DMS153 treated with DMSO at 0.1 percent for 48 hours (cell line): Measurements from ENCODE around the gene KLHDC8A.

Experiments used
- DNase-seq: peaks from one replicate; lab custom pipeline; 2025; ENCODE audit not compliant: unreplicated experiment; lab: John Stamatoyannopoulos, UW

Gene KLHDC8A

GRCh38 chr1:205319081-205320018 lies 37.4 kb downstream of the KLHDC8A start:
- peak; percentile 100 for DNase-seq

- peak; percentile 99 for DNase-seq
Measured at GRCh38 chr1:205318231-205318991, 38.3 kb downstream of the KLHDC8A start.

- DNase-seq = peak; percentile 98
Measured at GRCh38 chr1:205317311-205317917, 39.3 kb downstream of the KLHDC8A start.

- no peak for DNase-seq
Measured at GRCh38 chr1:205316161-205316566, 40.6 kb downstream of the KLHDC8A start.

GRCh38 chr1:205315008-205315618 lies 41.6 kb downstream of the KLHDC8A start:
- DNase-seq = peak; percentile 51

GRCh38 chr1:205313563-205314308 lies 43.0 kb downstream of the KLHDC8A start:
- DNase-seq = peak; percentile 58

GRCh38 chr1:205312866-205313562 lies 43.7 kb downstream of the KLHDC8A start:
- no peak for DNase-seq

GRCh38 chr1:205310976-205311704 lies 45.6 kb downstream of the KLHDC8A start:
- no peak for DNase-seq

- DNase-seq = no peak
Measured at GRCh38 chr1:205309741-205310140, 47.0 kb downstream of the KLHDC8A start.

- DNase-seq = no peak
Measured at GRCh38 chr1:205306929-205307566, 49.7 kb downstream of the KLHDC8A start.

GRCh38 chr1:205304695-205305070 lies 52.0 kb downstream of the KLHDC8A start:
- no peak for DNase-seq

- no peak for DNase-seq
Measured at GRCh38 chr1:205304046-205304694, 52.6 kb downstream of the KLHDC8A start.

- DNase-seq = no peak
Measured at GRCh38 chr1:205303247-205303888, 53.4 kb downstream of the KLHDC8A start.

- no peak for DNase-seq
Measured at GRCh38 chr1:205301842-205302588, 54.7 kb downstream of the KLHDC8A start.

GRCh38 chr1:205301205-205301821 lies 55.4 kb downstream of the KLHDC8A start:
- DNase-seq = no peak

- no peak for DNase-seq
Measured at GRCh38 chr1:205300149-205300548, 56.6 kb downstream of the KLHDC8A start.
